Cardiac fibroblast (primary cell): ENCODE measurements around the gene GOLGA1.

Source experiments
- DNase-seq, 2 donors: peaks; one replicate each; pipeline versions ENCODE4 v3.0.0 to v3.0.0-alpha.2; 2010; ENCODE audit warnings: low read depth in 2 of 2
- H3K4me3 ChIP-seq, 2 donors: replicated peaks in 1 of 2; 1 replicate in 1 of 2; 2 replicates in 1 of 2; pipeline ENCODE4 v1.5.1; 2011; ENCODE audit warnings: low read depth in 2 of 2, low read length in 2 of 2, mild to moderate bottlenecking in 2 of 2, moderate library complexity in 1 of 2
- TF ChIP-seq, protein P1 (sequence below): IDR thresholded peaks from one replicate; pipeline ENCODE4 v1.5.1; 2011; ENCODE audit warnings: low read depth, mild to moderate bottlenecking, low read length, inconsistent platforms

GOLGA1 gene

DNA sequence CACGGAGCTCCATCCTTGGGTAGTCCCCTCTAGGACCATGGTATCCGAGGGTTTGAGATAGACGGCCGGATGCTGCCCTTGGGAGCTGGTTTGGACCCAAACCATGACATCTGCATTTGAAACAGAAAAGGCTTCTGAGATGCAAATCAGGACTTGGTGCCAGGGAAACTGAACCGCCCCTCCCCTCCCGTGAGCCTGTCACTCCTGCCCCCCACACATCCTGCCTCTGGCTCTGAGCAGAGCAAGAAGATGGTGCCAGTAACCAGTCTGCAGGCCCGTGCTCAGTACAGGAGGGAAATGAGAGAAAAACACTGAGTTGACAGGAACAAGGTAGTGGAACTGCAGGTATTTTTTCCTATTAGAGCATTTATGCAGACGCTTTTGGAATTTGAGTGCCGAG is 60.4 kb downstream of the GOLGA1 start:
- TF ChIP-seq, protein P1, sequence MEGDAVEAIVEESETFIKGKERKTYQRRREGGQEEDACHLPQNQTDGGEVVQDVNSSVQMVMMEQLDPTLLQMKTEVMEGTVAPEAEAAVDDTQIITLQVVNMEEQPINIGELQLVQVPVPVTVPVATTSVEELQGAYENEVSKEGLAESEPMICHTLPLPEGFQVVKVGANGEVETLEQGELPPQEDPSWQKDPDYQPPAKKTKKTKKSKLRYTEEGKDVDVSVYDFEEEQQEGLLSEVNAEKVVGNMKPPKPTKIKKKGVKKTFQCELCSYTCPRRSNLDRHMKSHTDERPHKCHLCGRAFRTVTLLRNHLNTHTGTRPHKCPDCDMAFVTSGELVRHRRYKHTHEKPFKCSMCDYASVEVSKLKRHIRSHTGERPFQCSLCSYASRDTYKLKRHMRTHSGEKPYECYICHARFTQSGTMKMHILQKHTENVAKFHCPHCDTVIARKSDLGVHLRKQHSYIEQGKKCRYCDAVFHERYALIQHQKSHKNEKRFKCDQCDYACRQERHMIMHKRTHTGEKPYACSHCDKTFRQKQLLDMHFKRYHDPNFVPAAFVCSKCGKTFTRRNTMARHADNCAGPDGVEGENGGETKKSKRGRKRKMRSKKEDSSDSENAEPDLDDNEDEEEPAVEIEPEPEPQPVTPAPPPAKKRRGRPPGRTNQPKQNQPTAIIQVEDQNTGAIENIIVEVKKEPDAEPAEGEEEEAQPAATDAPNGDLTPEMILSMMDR, result no peak
- DNase-seq, result no peak

DNA sequence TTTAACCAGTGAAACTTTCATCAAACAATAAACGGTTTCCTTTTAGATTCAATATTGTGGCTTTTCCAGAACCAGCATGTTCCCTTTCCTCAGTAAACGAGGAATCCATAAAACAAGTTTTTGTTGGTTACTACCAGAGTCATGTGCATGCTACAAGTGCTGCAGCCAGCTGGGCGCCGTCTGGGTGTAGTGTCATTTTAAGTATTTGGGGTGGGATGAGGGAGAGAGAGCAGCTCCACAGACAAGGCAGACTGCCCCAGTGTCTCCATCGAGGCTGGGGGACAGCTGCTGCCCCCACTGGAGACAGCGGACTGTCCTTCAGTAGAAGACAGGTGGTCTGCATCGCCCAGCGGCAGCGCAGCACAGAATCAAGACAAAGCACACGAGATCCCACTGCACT is 61.7 kb downstream of the GOLGA1 start:
- H3K4me3 ChIP-seq, result no peak overlapping the region
- DNase-seq, result no peak
- TF ChIP-seq, protein P1, result no peak

More for the DNA sequence above, 60.4 kb downstream of the GOLGA1 start:
- H3K4me3 ChIP-seq, result no peak overlapping the region

DNA sequence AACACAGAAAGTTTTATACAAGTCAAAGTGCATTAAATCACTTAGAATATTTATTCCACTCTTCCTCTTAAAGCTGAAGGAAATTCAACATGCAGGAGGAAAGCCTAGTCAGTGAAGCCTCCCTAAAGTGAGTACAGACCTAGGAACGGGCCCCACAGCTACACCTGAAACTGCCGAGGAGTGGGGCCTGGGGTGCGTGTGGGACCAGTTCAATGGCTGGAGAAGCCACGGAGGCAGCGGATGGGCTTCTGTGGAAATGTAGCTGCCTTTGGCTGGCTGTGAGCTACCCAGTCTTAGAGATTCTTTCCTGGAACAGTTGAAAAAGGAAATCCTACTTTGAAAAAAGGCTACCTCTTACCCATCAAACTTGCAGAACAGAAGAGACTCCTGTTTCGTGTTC is 62.4 kb downstream of the GOLGA1 start:
- TF ChIP-seq, protein P1, result no peak
- no peak for DNase-seq
- no peak overlapping the region for H3K4me3 ChIP-seq

DNA sequence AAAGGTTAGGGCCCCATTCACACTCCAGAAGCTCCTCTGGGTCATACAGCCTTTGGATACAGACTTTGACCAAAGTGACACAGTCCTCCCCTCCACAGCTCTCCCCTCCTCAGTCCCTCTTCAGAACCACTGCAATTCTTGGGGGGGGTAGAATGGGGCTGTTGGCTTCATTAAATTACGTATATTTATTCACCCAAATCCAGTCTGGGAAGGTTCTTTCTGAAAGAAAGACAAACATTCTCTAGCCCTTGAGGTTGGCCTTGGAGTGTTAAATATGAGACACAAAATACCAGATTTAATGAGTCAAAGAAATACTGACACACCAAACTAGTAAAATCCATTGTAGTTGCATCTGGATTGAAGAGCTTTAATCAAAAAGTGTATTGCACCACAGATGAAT is 62.9 kb downstream of the GOLGA1 start:
- no peak overlapping the region for H3K4me3 ChIP-seq
- no peak for DNase-seq
- TF ChIP-seq, protein P1, result no peak

DNA sequence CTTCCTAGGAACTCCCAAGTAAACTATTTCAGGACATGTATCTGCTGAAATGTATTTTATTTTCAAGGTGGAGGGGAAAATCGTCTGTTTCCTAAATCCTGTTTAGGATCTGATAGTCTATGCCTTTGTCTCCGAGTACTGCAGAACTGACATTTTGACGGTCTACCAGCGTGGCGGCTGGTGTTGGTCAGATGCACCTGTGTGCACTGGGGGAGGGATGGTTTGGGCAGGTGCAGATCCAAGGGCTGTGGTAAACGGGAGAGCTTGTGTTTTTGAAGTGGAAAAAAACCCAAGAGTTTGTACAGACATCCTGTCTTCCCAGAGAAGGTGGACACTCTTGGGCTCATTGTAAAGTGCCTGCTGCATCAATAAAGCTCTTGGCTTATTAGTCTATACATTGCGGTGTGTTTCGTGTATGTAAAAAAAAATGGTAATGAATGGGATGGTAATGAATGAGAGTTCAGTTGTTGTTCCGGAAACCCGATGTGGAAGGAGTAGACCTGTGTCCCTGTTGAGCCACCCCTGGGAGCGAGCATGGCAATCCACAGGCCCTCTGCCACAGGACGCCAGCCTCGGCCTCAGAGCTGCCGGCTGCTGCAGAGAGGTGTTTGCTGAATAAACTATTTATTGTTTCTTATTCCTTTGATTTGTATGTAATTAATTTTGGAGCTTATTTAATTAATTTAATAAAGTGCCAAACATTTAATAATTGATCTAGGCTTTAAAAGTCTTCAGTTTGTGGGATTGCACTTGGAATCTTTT is 63.7 kb downstream of the GOLGA1 start:
- TF ChIP-seq, protein P1, result no peak
- DNase-seq, result no peak
- no peak overlapping the region for H3K4me3 ChIP-seq

DNA sequence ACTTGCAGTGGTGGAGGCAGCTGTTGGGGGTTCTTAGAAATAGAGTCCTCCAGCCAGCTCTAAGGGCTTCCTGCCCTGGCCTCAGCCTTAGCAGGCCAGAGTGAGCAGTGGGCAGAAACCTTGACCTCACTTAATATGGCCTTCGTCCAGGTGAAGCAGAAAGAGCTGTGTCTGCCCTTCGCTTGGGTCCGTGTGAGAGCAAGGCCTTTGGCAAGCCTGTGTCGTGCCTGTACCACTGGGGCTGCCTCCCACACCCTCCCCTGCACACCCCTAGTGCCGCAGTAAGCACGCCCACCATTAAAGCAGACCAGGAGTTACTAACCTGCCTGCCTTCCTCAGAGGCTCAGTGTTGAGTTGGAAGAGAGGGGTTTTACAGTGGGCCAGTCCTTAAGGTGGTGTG is 65.4 kb downstream of the GOLGA1 start:
- no peak overlapping the region for H3K4me3 ChIP-seq
- DNase-seq, result no peak
- TF ChIP-seq, protein P1, result no peak

DNA sequence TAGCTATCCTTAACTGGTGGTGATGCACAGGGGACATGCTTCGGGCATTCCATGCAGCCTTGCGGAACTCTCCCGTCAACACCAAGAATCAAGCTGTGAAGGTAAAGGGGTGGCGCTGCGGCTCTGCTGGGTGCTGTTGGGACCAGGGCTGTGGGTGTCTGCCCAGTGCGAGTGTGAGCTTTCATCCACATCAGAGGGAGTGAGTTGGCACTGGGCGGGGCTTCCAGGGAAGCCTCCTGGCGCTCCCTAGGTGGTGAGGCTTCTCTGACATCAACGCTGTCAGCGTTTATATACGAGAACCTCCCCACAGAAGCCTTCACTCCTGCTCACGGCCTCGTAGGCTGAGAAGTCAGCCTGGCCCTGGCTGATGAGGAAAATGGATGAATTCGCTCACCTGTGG is 67.2 kb downstream of the GOLGA1 start:
- TF ChIP-seq, protein P1, result no peak
- H3K4me3 ChIP-seq, result no peak overlapping the region
- DNase-seq, result no peak
